H1 (cell line): ENCODE data around the gene ADAM12. TPM values are rescaled to one million over a fixed set of nuclear protein-coding genes. Genes with fewer than 3 reads are reported as not detected.

Experiments used
- CTCF ChIA-PET: fragments of 300-600 bp; sonication (Branson Sonifier 250); formaldehyde crosslinking; loops from one replicate; lab custom pipeline; 2021; ENCODE audit not compliant: partially characterized antibody; lab: Charles Lee
- POLR2A ChIA-PET: fragments of 300-600 bp; sonication (Branson Sonifier 250); formaldehyde crosslinking; loops from one replicate; lab custom pipeline; 2021; ENCODE audit warnings: inconsistent platforms; ENCODE audit not compliant: partially characterized antibody; lab: Charles Lee
- DNase-seq, 2 experiments: peaks; one replicate each; pipeline versions ENCODE4 v3.0.0 to v3.0.0-alpha.2; 2010 to 2022; ENCODE audit warnings: low spot score in 2 of 2, low read depth in 1 of 2, mixed read lengths in 1 of 2
- FAIRE-seq: peaks from 2 replicates; lab custom pipeline; 2011; peaks lifted over from hg19 to GRCh38; lab: Jason Lieb, UNC
- H2AFZ ChIP-seq: 2 replicates; pipeline ENCODE4 v1.8.1; 2012; ENCODE audit warnings: low read length, inconsistent platforms
- H2AK5ac ChIP-seq: 2 replicates; pipeline ENCODE4 v1.6.1; 2013; ENCODE audit warnings: low read depth, low read length
- H2BK120ac ChIP-seq: replicated peaks from 2 replicates; pipeline ENCODE3; 2013; ENCODE audit warnings: low read depth, low read length, inconsistent platforms
- H2BK12ac ChIP-seq: 2 replicates; pipeline ENCODE4 v1.6.1; 2013; ENCODE audit warnings: low read depth, low read length
- H2BK15ac ChIP-seq: 2 replicates; pipeline ENCODE4 v1.6.1; 2013; ENCODE audit warnings: low read length
- H2BK20ac ChIP-seq: 2 replicates; pipeline ENCODE4 v1.6.1; 2013; ENCODE audit warnings: low read length
- H2BK5ac ChIP-seq: 2 replicates; pipeline ENCODE4 v1.6.1; 2013; ENCODE audit warnings: low read depth, low read length
- H3K14ac ChIP-seq: 2 replicates; pipeline ENCODE4 v1.6.1; 2013; ENCODE audit warnings: inconsistent platforms; ENCODE audit not compliant: insufficient read length
- H3K18ac ChIP-seq: 2 replicates; pipeline ENCODE4 v1.6.1; 2013; ENCODE audit warnings: low read length; ENCODE audit errors: extremely low read depth
- H3K23ac ChIP-seq: 2 replicates; pipeline ENCODE4 v1.6.1; 2013; ENCODE audit warnings: inconsistent platforms; ENCODE audit not compliant: insufficient read length
- H3K23me2 ChIP-seq: 2 replicates; pipeline ENCODE4 v1.6.1; 2013; ENCODE audit warnings: low read depth, low read length
- H3K27ac ChIP-seq: 2 replicates; pipeline ENCODE4 v1.6.1; 2011; ENCODE audit warnings: low read depth, low read length, inconsistent platforms
- H3K27me3 ChIP-seq, 4 experiments: replicated peaks in 1 of 4; 1 replicate in 1 of 4; 2 replicates in 3 of 4; pipeline versions ENCODE4 v1.6.1 to v1.8.1; 2011 to 2013; ENCODE audit warnings: low read length in 3 of 4, mild to moderate bottlenecking in 3 of 4, inconsistent platforms in 2 of 4, mixed read lengths in 2 of 4, moderate library complexity in 1 of 4; ENCODE audit not compliant: control insufficient read depth in 3 of 4, insufficient read depth in 3 of 4; ENCODE audit errors: extremely low read depth in 1 of 4
- H3K36me3 ChIP-seq, 4 experiments: 2 replicates each; pipeline versions ENCODE4 v1.6.1 to v1.8.1; 2011 to 2013; ENCODE audit warnings: mild to moderate bottlenecking in 4 of 4, low read length in 3 of 4, moderate library complexity in 2 of 4, control low read depth in 1 of 4, inconsistent platforms in 1 of 4; ENCODE audit not compliant: insufficient read depth in 4 of 4, control insufficient read depth in 2 of 4
- H3K4ac ChIP-seq: replicated peaks from 2 replicates; pipeline ENCODE3; 2013; ENCODE audit warnings: low read length, low read depth, mixed read lengths, inconsistent platforms; ENCODE audit not compliant: insufficient read length
- H3K4me1 ChIP-seq, 4 experiments: replicated peaks in 1 of 4; 1 replicate in 1 of 4; 2 replicates in 3 of 4; pipeline versions ENCODE4 v1.6.1 to v1.8.1; 2011 to 2013; ENCODE audit warnings: low read length in 3 of 4, inconsistent platforms in 2 of 4, mixed read lengths in 1 of 4; ENCODE audit not compliant: insufficient read depth in 4 of 4, control insufficient read depth in 3 of 4
- H3K4me2 ChIP-seq, 2 experiments: 2 replicates each; pipeline versions ENCODE4 v1.6.1 to v1.8.1; 2011 to 2013; ENCODE audit warnings: low read depth in 2 of 2, low read length in 2 of 2, control low read depth in 1 of 2, inconsistent platforms in 1 of 2, mild to moderate bottlenecking in 1 of 2; ENCODE audit not compliant: insufficient read depth in 1 of 2
- H3K4me3 ChIP-seq, 4 experiments: fragments of 200-600, 300-600 bp in 1 of 4; sonication (generic), shearing (Covaris generic), sonication (Bioruptor Twin) in 1 of 4; 2 replicates each; pipeline versions ENCODE4 v1.5.1 to v1.8.1; 2011 to 2016; ENCODE audit warnings: low read length in 4 of 4, low read depth in 3 of 4, control low read depth in 2 of 4, inconsistent platforms in 2 of 4, mild to moderate bottlenecking in 2 of 4, mixed read lengths in 1 of 4, moderate library complexity in 1 of 4; ENCODE audit not compliant: insufficient read depth in 2 of 4; ENCODE audit errors: extremely low read depth in 1 of 4
- H3K56ac ChIP-seq: replicated peaks from 2 replicates; pipeline ENCODE3; 2013; ENCODE audit warnings: low read depth, mild to moderate bottlenecking, mixed read lengths, low read length, inconsistent platforms; ENCODE audit not compliant: insufficient read length
- H3K79me1 ChIP-seq: 2 replicates; pipeline ENCODE4 v1.6.1; 2013; ENCODE audit warnings: low read depth, low read length, control low read depth
- H3K79me2 ChIP-seq, 2 experiments: 2 replicates each; pipeline versions ENCODE4 v1.6.1 to v1.8.1; 2012 to 2013; ENCODE audit warnings: low read length in 2 of 2, mild to moderate bottlenecking in 2 of 2, inconsistent platforms in 1 of 2; ENCODE audit not compliant: insufficient read depth in 2 of 2, control insufficient read depth in 1 of 2
- H3K9ac ChIP-seq, 4 experiments: replicated peaks in 1 of 4; 1 replicate in 1 of 4; 2 replicates in 3 of 4; pipeline versions ENCODE4 v1.6.1 to v1.8.1; 2011 to 2013; ENCODE audit warnings: low read depth in 3 of 4, low read length in 3 of 4, control low read depth in 2 of 4, mild to moderate bottlenecking in 2 of 4, moderate library complexity in 2 of 4, inconsistent platforms in 1 of 4; ENCODE audit errors: extremely low read depth in 1 of 4
- H3K9me3 ChIP-seq, 2 experiments: 2 replicates each; pipeline versions ENCODE4 v1.6.1 to v1.8.1; 2012 to 2013; ENCODE audit warnings: mild to moderate bottlenecking in 2 of 2, moderate library complexity in 2 of 2, control low read depth in 1 of 2, inconsistent platforms in 1 of 2, low read depth in 1 of 2, low read length in 1 of 2, mixed read lengths in 1 of 2; ENCODE audit not compliant: insufficient read depth in 2 of 2
- H4K20me1 ChIP-seq, 2 experiments: replicated peaks in 1 of 2; 2 replicates each; pipeline versions ENCODE3 to v1.8.1; 2011 to 2013; ENCODE audit warnings: inconsistent platforms in 2 of 2, low read length in 2 of 2, mild to moderate bottlenecking in 1 of 2; ENCODE audit not compliant: insufficient read depth in 2 of 2, control insufficient read depth in 1 of 2
- H4K5ac ChIP-seq: 2 replicates; pipeline ENCODE4 v1.6.1; 2013; ENCODE audit warnings: low read length, low read depth, mixed read lengths, inconsistent platforms; ENCODE audit not compliant: insufficient read length
- H4K8ac ChIP-seq: 2 replicates; pipeline ENCODE4 v1.8.0; 2013; ENCODE audit warnings: mild to moderate bottlenecking, moderate library complexity, low read length, inconsistent platforms; ENCODE audit not compliant: insufficient read depth; ENCODE audit errors: extremely low read depth
- H4K91ac ChIP-seq: replicated peaks from 2 replicates; pipeline ENCODE3; 2013; ENCODE audit warnings: low read length, mixed read lengths, inconsistent platforms; ENCODE audit not compliant: insufficient read length
- ATF2 ChIP-seq: IDR thresholded peaks from 2 replicates; pipeline ENCODE4 v1.6.1; 2012; ENCODE audit warnings: low read length, inconsistent platforms
- BRCA1 ChIP-seq: IDR thresholded peaks from 2 replicates; pipeline ENCODE4 v1.6.1; 2012; ENCODE audit warnings: low read depth, low read length, improper control_type of control experiment
- CEBPB ChIP-seq: IDR thresholded peaks from 2 replicates; pipeline ENCODE4 v1.6.1; 2012; ENCODE audit warnings: low read depth, low read length
- CHD2 ChIP-seq: IDR thresholded peaks from 2 replicates; pipeline ENCODE4 v1.6.1; 2012; ENCODE audit warnings: low read length, improper control_type of control experiment
- CTBP2 ChIP-seq: IDR thresholded peaks from 2 replicates; pipeline ENCODE4 v1.7.0; 2011; ENCODE audit warnings: borderline replicate concordance, mild to moderate bottlenecking, moderate library complexity, mixed read lengths, low read length; ENCODE audit not compliant: insufficient read depth, insufficient read length
- EP300 ChIP-seq, 2 experiments: IDR thresholded peaks; 1 replicate in 1 of 2; 2 replicates in 1 of 2; pipeline ENCODE4 v1.6.1; 2011 to 2012; ENCODE audit warnings: low read depth in 2 of 2, low read length in 2 of 2, mild to moderate bottlenecking in 2 of 2, borderline replicate concordance in 1 of 2, inconsistent platforms in 1 of 2, moderate library complexity in 1 of 2
- MAFK ChIP-seq: IDR thresholded peaks from 2 replicates; pipeline ENCODE4 v1.6.1; 2012; ENCODE audit warnings: low read depth, mild to moderate bottlenecking, improper control_type of control experiment, low read length
- NRF1 ChIP-seq: IDR thresholded peaks from 2 replicates; pipeline ENCODE4 v1.6.1; 2011; ENCODE audit warnings: mild to moderate bottlenecking, low read depth, low read length, improper control_type of control experiment
- PHF8 ChIP-seq: fragments of 200-600 bp; sonication (generic); conservative IDR thresholded peaks from 2 replicates; pipeline ENCODE4 v1.7.1; 2012; ENCODE audit warnings: low read depth, mild to moderate bottlenecking, inconsistent platforms, low read length, moderate library complexity
- POLR2A ChIP-seq, 2 experiments: IDR thresholded peaks; 1 replicate in 1 of 2; 2 replicates in 1 of 2; pipeline ENCODE4 v1.6.1; 2011; ENCODE audit warnings: low read depth in 2 of 2, low read length in 2 of 2, mild to moderate bottlenecking in 2 of 2; ENCODE audit errors: control extremely low read depth in 1 of 2
- POLR2AphosphoS5 ChIP-seq: IDR thresholded peaks from 2 replicates; pipeline ENCODE4 v1.6.1; 2011; ENCODE audit warnings: low read depth, low read length
- SRF ChIP-seq: IDR thresholded peaks from 2 replicates; pipeline ENCODE4 v1.6.1; 2011; ENCODE audit warnings: mild to moderate bottlenecking, low read depth, low read length, moderate library complexity
- TAF1 ChIP-seq: IDR thresholded peaks from 2 replicates; pipeline ENCODE4 v1.6.1; 2011; ENCODE audit warnings: mild to moderate bottlenecking, low read depth, low read length
- TCF12 ChIP-seq: IDR thresholded peaks from 2 replicates; pipeline ENCODE4 v1.6.1; 2011; ENCODE audit warnings: low read depth, mild to moderate bottlenecking, low read length
- WGBS, 2 experiments: shearing (Covaris generic) in 1 of 2; methylation state at CpG; one replicate each; pipeline versions ENCODE4 v1.1.6 to v1.1.7; 2013 to 2015; ENCODE audit warnings: low lambda C conversion rate in 2 of 2, mixed read lengths in 2 of 2, inconsistent platforms in 1 of 2, low coverage in 1 of 2, missing lambda C conversion rate in 1 of 2; ENCODE audit not compliant: insufficient replicate concordance in 2 of 2, insufficient coverage in 1 of 2, insufficient read length in 1 of 2; ENCODE audit errors: extremely low coverage in 1 of 2, missing lambda C conversion rate in 1 of 2; 5-methylcytosine and 5-hydroxymethylcytosine counted together
- polyA plus RNA-seq, 7 experiments: library from polyadenylated mRNA; depleted of rRNA in 3 of 7; stranded (reverse) in 5 of 7; unstranded in 2 of 7; fragments of >200 nt in 5 of 7; fragments of 200-250 nt in 2 of 7; gene quantifications; 1 replicate in 5 of 7; 2 replicates in 1 of 7; 4 replicates in 1 of 7; pipeline versions ENCODE4 v1.2.1 to v1.2.3, GENCODE V29; 2011 to 2013; ENCODE audit warnings: missing spikeins in 2 of 7, mixed read lengths in 2 of 7
- total RNA-seq: library from RNA; stranded (reverse); fragmentation: NEBNext Ultra II Directional; extraction: Animal tissue kit (Norgen Biotek cat#: 25700); gene quantifications from 2 replicates; pipeline ENCODE4 v1.2.1, GENCODE V29; 2021

The ADAM12 gene
- total and polyA plus RNA-seq, 2 of the 8 experiments (the other 6 are each of a cell fraction or from before 2014, with no cell fraction given), result 0.07 to 0.17 TPM

- Histone ChIP-seq H3K79me2 (no peaks in the 10 kb centered on the region), H3K9me3 (0 out of 4 replicates have a peak, but pooled peaks cover 0 to 3% of the 10 kb centered on the region in 2 experiments), H3K9ac (no peak overlapping the region), H3K4me2 (no peak overlapping the region), H3K79me1 (no peaks in the 10 kb centered on the region), H2AK5ac (no peak overlapping the region), H4K20me1 (no peaks in the 10 kb centered on the region), H3K23ac (no peak overlapping the region), H3K27me3 (no peaks in the 10 kb centered on the region), H4K8ac (no peak overlapping the region), H2BK12ac (no peak overlapping the region), H4K91ac (no peak overlapping the region), H3K4me1 (peaks cover 0 to 2% (median 0%) of the 10 kb centered on the region in 4 experiments; a peak in 1 of 7 replicates), H3K4ac (no peak overlapping the region), H2BK15ac (no peak overlapping the region), H2BK120ac (no peak overlapping the region), H3K14ac (no peak overlapping the region), H2BK5ac (no peak overlapping the region), H3K36me3 (no peaks in the 10 kb centered on the region), H3K4me3 (no peak overlapping the region), H2BK20ac (no peak overlapping the region), H3K23me2 (no peaks in the 10 kb centered on the region), H3K56ac (no peak overlapping the region), H2AFZ (no peak overlapping the region), H4K5ac (no peak overlapping the region), H3K27ac (no peak overlapping the region), H3K18ac (no peak overlapping the region)
- CTCF ChIA-PET, result no interaction called here
- WGBS, 2 experiments, result 92% methylated on average over 1 of the region's 1 CpG; no CpG with 5 or more reads in 1 of the 2 experiments
- POLR2A ChIA-PET, result no interaction called here
- DNase-seq, result no peak
- no peak for FAIRE-seq
- no peak for TF ChIP-seq POLR2AphosphoS5
- no peak for TF ChIP-seq BRCA1
- no peak for TF ChIP-seq CTBP2
- TF ChIP-seq CHD2, result no peak
- no peak for TF ChIP-seq SRF
- TF ChIP-seq TCF12, result no peak
- TF ChIP-seq NRF1, result no peak
- TF ChIP-seq ATF2, result no peak
- TF ChIP-seq TAF1, result no peak
- TF ChIP-seq EP300 (IDR thresholded peaks at IDR 0.05; ENCODE audit: borderline replicate concordance in 1 of 2, low read depth in 2 of 2, low read length in 2 of 2), result no peak
- TF ChIP-seq PHF8, result no peak
- no peak for TF ChIP-seq CEBPB
- no peak for TF ChIP-seq POLR2A (IDR thresholded peaks at IDR 0.05; ENCODE audit: control extremely low read depth in 1 of 2, low read depth in 2 of 2, low read length in 2 of 2)
- no peak for TF ChIP-seq MAFK
Measured at GRCh38 chr10:126349101-126349500, 39.2 kb downstream of the ADAM12 start.
